CD14-positive monocyte (primary cell): ENCODE results near the gene H6PD. TPM values are rescaled to one million over a fixed set of nuclear protein-coding genes. Genes with fewer than 3 reads are reported as not detected.

Experiments
- DNase-seq, 3 donors: peaks; one replicate each; pipeline ENCODE4 v3.0.0-alpha.2; 2011 to 2022
- H2AFZ ChIP-seq: 2 replicates; pipeline ENCODE4 v1.6.0; 2012; ENCODE audit warnings: mild to moderate bottlenecking, low read depth, low read length, inconsistent platforms; ENCODE audit not compliant: insufficient read depth, poor library complexity, severe bottlenecking
- H3K27ac ChIP-seq, 2 donors: 1 replicate in 1 of 2; 2 replicates in 1 of 2; pipeline ENCODE4 v1.5.1; 2012 to 2013; ENCODE audit warnings: low read length in 2 of 2, control low read depth in 1 of 2, inconsistent platforms in 1 of 2, low read depth in 1 of 2, mild to moderate bottlenecking in 1 of 2
- H3K27me3 ChIP-seq, 2 donors: one replicate each; pipeline versions ENCODE4 v1.6.0 to v1.6.1; 2011 to 2013; ENCODE audit warnings: low read length in 2 of 2; ENCODE audit not compliant: control insufficient read depth in 2 of 2, insufficient read depth in 2 of 2
- H3K36me3 ChIP-seq, 2 donors: replicated peaks in 1 of 2; 1 replicate in 1 of 2; 2 replicates in 1 of 2; pipeline versions ENCODE4 v1.5.1 to v1.6.1; 2012 to 2013; ENCODE audit warnings: low read length in 2 of 2, control low read depth in 1 of 2, inconsistent platforms in 1 of 2, mild to moderate bottlenecking in 1 of 2; ENCODE audit not compliant: insufficient read depth in 2 of 2, control insufficient read depth in 1 of 2
- H3K4me1 ChIP-seq, 2 donors: 1 replicate in 1 of 2; 2 replicates in 1 of 2; pipeline versions ENCODE4 v1.5.1 to v1.6.1; 2012 to 2013; ENCODE audit warnings: low read length in 2 of 2, control low read depth in 1 of 2, inconsistent platforms in 1 of 2, mild to moderate bottlenecking in 1 of 2, moderate library complexity in 1 of 2; ENCODE audit not compliant: insufficient read depth in 2 of 2, control insufficient read depth in 1 of 2
- H3K4me2 ChIP-seq: replicated peaks from 2 replicates; pipeline ENCODE3; 2012; ENCODE audit warnings: low read length, moderate library complexity, mild to moderate bottlenecking; ENCODE audit not compliant: poor library complexity, severe bottlenecking; ENCODE audit errors: extremely low read depth
- H3K4me3 ChIP-seq, 3 experiments: fragments of 200-600 bp in 1 of 3; sonication (generic) in 1 of 3; replicated peaks in 1 of 3; 1 replicate in 2 of 3; 2 replicates in 1 of 3; pipeline ENCODE4 v1.5.1; 2011 to 2013; ENCODE audit warnings: low read length in 3 of 3, mild to moderate bottlenecking in 3 of 3, control low read depth in 2 of 3, low read depth in 2 of 3, inconsistent platforms in 1 of 3, moderate library complexity in 1 of 3
- H3K79me2 ChIP-seq: 2 replicates; pipeline ENCODE4 v1.6.0; 2012; ENCODE audit warnings: mild to moderate bottlenecking, control low read depth, inconsistent platforms, low read length, moderate library complexity; ENCODE audit not compliant: insufficient read depth
- H3K9ac ChIP-seq: 2 replicates; pipeline ENCODE4 v1.6.0; 2017; ENCODE audit warnings: low read length, mild to moderate bottlenecking; ENCODE audit not compliant: insufficient read depth, poor library complexity, severe bottlenecking
- H3K9me3 ChIP-seq, 2 donors: replicated peaks in 1 of 2; 1 replicate in 1 of 2; 2 replicates in 1 of 2; pipeline versions ENCODE4 v1.5.1 to v1.6.1; 2012 to 2013; ENCODE audit warnings: low read length in 2 of 2, control low read depth in 1 of 2; ENCODE audit not compliant: control insufficient read depth in 1 of 2, insufficient read depth in 1 of 2
- H4K20me1 ChIP-seq: 2 replicates; pipeline ENCODE4 v1.6.0; 2012; ENCODE audit warnings: mild to moderate bottlenecking, low read length, control low read depth, moderate library complexity; ENCODE audit not compliant: insufficient read depth
- H3K27ac Mint-ChIP-seq, 7 donors: one replicate each; pipeline ENCODE4 v1.8.0; 2020; ENCODE audit warnings: mild to moderate bottlenecking in 7 of 7, mixed read lengths in 7 of 7, moderate library complexity in 6 of 7, inconsistent platforms in 2 of 7
- H3K27me3 Mint-ChIP-seq, 3 donors: one replicate each; pipeline ENCODE4 v1.8.0; 2021 to 2022; ENCODE audit warnings: low read depth in 3 of 3, mild to moderate bottlenecking in 3 of 3, mixed read lengths in 3 of 3, moderate library complexity in 3 of 3, inconsistent platforms in 1 of 3
- H3K36me3 Mint-ChIP-seq, 2 donors: one replicate each; pipeline ENCODE4 v1.8.0; 2020; ENCODE audit warnings: mixed read lengths in 2 of 2, inconsistent platforms in 1 of 2, mild to moderate bottlenecking in 1 of 2
- H3K4me1 Mint-ChIP-seq: one replicate; pipeline ENCODE4 v1.8.0; 2020; ENCODE audit warnings: mild to moderate bottlenecking, mixed read lengths
- H3K4me3 Mint-ChIP-seq, 2 donors: one replicate each; pipeline ENCODE4 v1.8.0; 2020; ENCODE audit warnings: mild to moderate bottlenecking in 2 of 2, mixed read lengths in 2 of 2, moderate library complexity in 1 of 2
- H3K9me3 Mint-ChIP-seq, 7 donors: one replicate each; pipeline ENCODE4 v1.8.0; 2020 to 2022; ENCODE audit warnings: mixed read lengths in 7 of 7, mild to moderate bottlenecking in 6 of 7, moderate library complexity in 6 of 7, inconsistent platforms in 2 of 7
- CTCF ChIP-seq: fragments of 200-600 bp; IDR thresholded peaks from one replicate; pipeline ENCODE4 v1.8.0; 2022; ENCODE audit warnings: antibody characterized with exemption, mild to moderate bottlenecking
- WGBS: methylation state at CpG from one replicate; pipeline ENCODE4 v1.1.5; 2013; ENCODE audit warnings: missing lambda C conversion rate; ENCODE audit not compliant: insufficient coverage; 5-methylcytosine and 5-hydroxymethylcytosine counted together
- intact Hi-C, 2 donors: fragments of 100-400 bp; cut with micrococcal nuclease; formaldehyde crosslinking; loops; one replicate each; pipeline versions ENCODE4 v1.15.0 to v1.15.1; 2023
- polyA plus RNA-seq, 3 donors: library from polyadenylated mRNA; depleted of rRNA in 1 of 3; unstranded in 2 of 3; stranded (reverse) in 1 of 3; fragments of 300-500 nt in 2 of 3; fragments of >200 nt in 1 of 3; fragmentation: Illumina TruSeq in 2 of 3; gene quantifications; 1 replicate in 2 of 3; 2 replicates in 1 of 3; pipeline ENCODE4 v1.2.3, GENCODE V29; 2012 to 2021

H6PD gene
- polyA plus RNA-seq, 3 donors: 8.6 to 15.9 (median 11.4) TPM

DNA sequence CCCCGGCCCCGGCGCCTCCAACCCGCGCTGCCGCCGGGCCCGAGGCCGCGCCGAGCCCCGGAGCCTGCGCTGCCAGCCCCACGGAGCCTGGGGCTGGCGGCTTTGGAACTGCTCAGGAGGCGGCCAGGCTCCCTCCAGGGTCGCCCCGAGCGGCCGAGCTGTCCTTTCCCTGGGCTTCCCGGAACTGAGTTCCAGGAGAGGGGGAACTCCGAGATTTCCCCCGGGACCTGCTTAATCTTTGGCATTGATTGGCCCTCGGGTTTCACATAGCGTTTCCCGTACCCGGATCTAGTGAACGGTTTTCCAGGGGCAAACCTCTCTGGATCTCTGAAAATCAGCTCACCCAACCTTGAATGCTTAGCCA lies 504 bp downstream of the H6PD start:
- Histone ChIP-seq H3K36me3 (no peaks in the 10 kb centered on the region), H3K4me2 (peak overlapping the region; percentile 86), H3K79me2 (peaks cover 20% of the 10 kb centered on the region), H2AFZ (peak overlapping the region; percentile 75), H3K4me3 (peak overlapping the region; percentile 54 to 85 (median 83)), H3K27ac (peak overlapping the region; percentile 84 to 97), H3K9me3 (no peaks in the 10 kb centered on the region), H3K4me1 (peaks cover 64 to 84% of the 10 kb centered on the region in 2 donors), H4K20me1 (peaks cover 27% of the 10 kb centered on the region), H3K9ac (peak overlapping the region; percentile 94), H3K27me3 (peaks cover 0 to 3% of the 10 kb centered on the region in 2 donors)
- H3K27ac Mint-ChIP-seq: peak overlapping the region; percentile 94 to 97 (median 96)
- peak in 2 of 3 donors; percentile 67 to 73 for DNase-seq
- peaks cover 4 to 13% (median 7%) of the 10 kb centered on the region in 3 donors for H3K27me3 Mint-ChIP-seq
- H3K4me3 Mint-ChIP-seq: peak overlapping the region; percentile 82 to 92
- H3K4me1 Mint-ChIP-seq: peaks cover 75% of the 10 kb centered on the region
- peaks cover 0 to 3% (median 0%) of the 10 kb centered on the region in 7 donors for H3K9me3 Mint-ChIP-seq
- WGBS: 0% methylated on average over 28 of the region's 28 CpGs
- intact Hi-C loops: loop anchor here (2.0 to 5.0 kb wide), 2 partner anchors 106 to 108 kb away; partner anchors contain the start of gene GPR157 (in 2 of the 2)
- H3K36me3 Mint-ChIP-seq: peaks cover 14% of the 10 kb centered on the region in 2 donors
- TF ChIP-seq CTCF: no peak

GRCh38 chr1:9235560-9235959 lies 986 bp downstream of the H6PD start:
- peak overlapping the region; percentile 82 to 92 for H3K4me3 Mint-ChIP-seq
- H3K4me2 ChIP-seq: peak overlapping the region; percentile 86
- intact Hi-C loops: loop anchor here (2.0 to 5.0 kb wide), 2 partner anchors 107 to 108 kb away; partner anchors contain the start of gene GPR157 (in 2 of the 2)
- peaks cover 0 to 3% of the 10 kb centered on the region in 2 donors for H3K27me3 ChIP-seq
- no peak for TF ChIP-seq CTCF
- 94% methylated on average over 6 of the region's 10 CpGs for WGBS
- peak overlapping the region; percentile 94 to 97 (median 96) for H3K27ac Mint-ChIP-seq
- H3K79me2 ChIP-seq: peaks cover 20% of the 10 kb centered on the region
- peaks cover 79% of the 10 kb centered on the region for H3K4me1 Mint-ChIP-seq
- peaks cover 0 to under 1% (median 0%) of the 10 kb centered on the region in 7 donors for H3K9me3 Mint-ChIP-seq
- peaks cover 4 to 14% (median 7%) of the 10 kb centered on the region in 3 donors for H3K27me3 Mint-ChIP-seq
- H3K27ac ChIP-seq: peak overlapping the region; percentile 84 to 97
- peaks cover 68 to 89% of the 10 kb centered on the region in 2 donors for H3K4me1 ChIP-seq
- H3K36me3 ChIP-seq: no peaks in the 10 kb centered on the region
- peak overlapping the region; percentile 54 to 85 (median 83) for H3K4me3 ChIP-seq
- H2AFZ ChIP-seq: peak overlapping the region; percentile 75
- peaks cover 32% of the 10 kb centered on the region for H4K20me1 ChIP-seq
- peak overlapping the region; percentile 94 for H3K9ac ChIP-seq
- no peak for DNase-seq
- peaks cover 19% of the 10 kb centered on the region in 2 donors for H3K36me3 Mint-ChIP-seq
- no peaks in the 10 kb centered on the region for H3K9me3 ChIP-seq
